Kidney epithelial cell (primary cell): Measurements from ENCODE around the gene ZNF638. TPM values are rescaled to one million over a fixed set of nuclear protein-coding genes. Genes with fewer than 3 reads are reported as not detected.

Experiments
- DNase-seq: peaks from one replicate; pipeline ENCODE4 v3.0.0-alpha.2; 2010; ENCODE audit warnings: low read depth
- H3K27me3 ChIP-seq: 2 replicates; pipeline ENCODE4 v1.6.0; 2011; ENCODE audit warnings: low read length; ENCODE audit not compliant: control insufficient read depth, insufficient read depth
- H3K36me3 ChIP-seq: 2 replicates; pipeline ENCODE4 v1.5.1; 2011; ENCODE audit warnings: low read length; ENCODE audit not compliant: control insufficient read depth, insufficient read depth
- H3K4me3 ChIP-seq: 2 replicates; pipeline ENCODE4 v1.5.1; 2011; ENCODE audit warnings: low read depth, mild to moderate bottlenecking, control low read depth, low read length
- total RNA-seq: library from RNA; depleted of rRNA; stranded (reverse); fragments of >200 nt; gene quantifications from 2 replicates; pipeline ENCODE4 v1.2.3, GENCODE V29; 2015
- TF ChIP-seq, protein P1 (sequence below): IDR thresholded peaks from 2 replicates; pipeline ENCODE4 v1.5.1; 2011; ENCODE audit warnings: mild to moderate bottlenecking, moderate library complexity, low read length, control low read depth, inconsistent platforms; ENCODE audit not compliant: insufficient read depth, poor library complexity, severe bottlenecking

Gene ZNF638
- total RNA-seq, 1 donor from 2014 or later, result 109 TPM

DNA sequence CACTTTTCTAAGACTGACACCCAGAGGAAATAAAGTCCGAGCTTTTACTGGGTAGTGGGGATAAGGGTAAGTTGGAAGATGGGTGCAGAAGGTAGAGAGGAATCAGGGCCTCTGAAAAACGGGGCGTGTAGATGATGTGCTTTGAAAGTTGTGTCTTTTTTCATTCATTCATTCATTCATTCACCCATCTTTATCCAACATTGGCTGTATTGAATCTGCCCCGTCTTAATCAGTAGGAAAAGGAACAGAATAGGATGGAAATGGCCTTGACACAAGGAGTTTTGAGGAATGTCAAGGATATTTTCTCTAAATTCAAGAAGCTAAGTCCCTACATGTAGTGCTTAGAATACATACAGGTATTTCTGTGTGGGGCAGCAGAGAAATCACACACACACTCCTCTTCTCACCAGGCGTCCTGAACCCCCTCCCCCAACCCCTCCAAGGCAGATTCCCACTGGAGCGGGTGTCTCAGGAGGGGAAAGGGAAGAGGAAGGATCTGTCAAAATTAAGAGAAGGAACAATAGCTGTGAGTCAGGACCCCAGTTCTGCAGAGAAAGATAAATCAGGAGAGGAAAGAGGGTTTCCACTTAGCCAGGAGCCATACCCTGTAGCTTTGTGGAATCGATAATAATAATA, 135.7 kb downstream of the ZNF638 start:
- Histone ChIP-seq H3K36me3 (no peaks in the 10 kb centered on the region), H3K4me3 (peak overlapping the region; percentile 54), H3K27me3 (peaks cover 15% of the 10 kb centered on the region)
- no peak for DNase-seq
- TF ChIP-seq, protein P1, sequence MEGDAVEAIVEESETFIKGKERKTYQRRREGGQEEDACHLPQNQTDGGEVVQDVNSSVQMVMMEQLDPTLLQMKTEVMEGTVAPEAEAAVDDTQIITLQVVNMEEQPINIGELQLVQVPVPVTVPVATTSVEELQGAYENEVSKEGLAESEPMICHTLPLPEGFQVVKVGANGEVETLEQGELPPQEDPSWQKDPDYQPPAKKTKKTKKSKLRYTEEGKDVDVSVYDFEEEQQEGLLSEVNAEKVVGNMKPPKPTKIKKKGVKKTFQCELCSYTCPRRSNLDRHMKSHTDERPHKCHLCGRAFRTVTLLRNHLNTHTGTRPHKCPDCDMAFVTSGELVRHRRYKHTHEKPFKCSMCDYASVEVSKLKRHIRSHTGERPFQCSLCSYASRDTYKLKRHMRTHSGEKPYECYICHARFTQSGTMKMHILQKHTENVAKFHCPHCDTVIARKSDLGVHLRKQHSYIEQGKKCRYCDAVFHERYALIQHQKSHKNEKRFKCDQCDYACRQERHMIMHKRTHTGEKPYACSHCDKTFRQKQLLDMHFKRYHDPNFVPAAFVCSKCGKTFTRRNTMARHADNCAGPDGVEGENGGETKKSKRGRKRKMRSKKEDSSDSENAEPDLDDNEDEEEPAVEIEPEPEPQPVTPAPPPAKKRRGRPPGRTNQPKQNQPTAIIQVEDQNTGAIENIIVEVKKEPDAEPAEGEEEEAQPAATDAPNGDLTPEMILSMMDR, result no peak

DNA sequence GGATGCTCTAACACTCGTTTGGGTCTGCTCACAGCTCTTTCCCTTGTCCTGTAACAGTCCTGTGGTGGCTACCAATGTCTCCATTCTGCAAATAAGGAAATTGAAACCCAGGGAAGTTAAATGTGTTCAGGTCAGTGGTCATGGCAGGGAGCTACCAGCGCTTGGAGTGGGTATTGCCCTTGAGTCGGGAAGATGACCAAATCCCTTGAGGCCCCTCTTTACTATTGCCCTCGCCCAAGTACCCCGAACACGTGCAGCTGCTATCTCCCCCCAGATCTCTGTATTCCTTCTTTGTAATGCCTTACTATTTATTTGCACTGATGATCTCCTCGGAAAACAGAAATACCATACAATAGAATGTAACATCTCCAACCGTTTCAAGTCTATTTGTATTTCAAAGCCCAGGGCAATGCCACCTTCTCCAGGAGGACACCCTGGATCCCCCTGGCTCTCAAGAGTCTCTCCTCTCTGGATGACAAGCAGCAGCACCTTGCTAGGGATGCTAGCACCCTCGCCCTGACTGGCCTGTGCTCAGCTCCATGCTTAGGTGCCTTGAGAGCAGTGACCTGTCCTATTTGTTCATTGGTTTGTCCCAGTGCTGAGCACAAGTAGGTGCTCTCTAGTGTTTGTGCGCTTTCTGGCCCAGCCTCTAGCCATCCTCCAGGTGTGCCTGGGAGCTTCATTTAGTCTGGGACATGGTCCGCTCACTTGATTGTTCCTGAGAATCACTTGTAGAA, 136.9 kb downstream of the ZNF638 start:
- no peak for DNase-seq
- Histone ChIP-seq H3K4me3 (no peak overlapping the region), H3K36me3 (no peaks in the 10 kb centered on the region), H3K27me3 (peaks cover 15% of the 10 kb centered on the region)
- TF ChIP-seq, protein P1, result no peak

DNA sequence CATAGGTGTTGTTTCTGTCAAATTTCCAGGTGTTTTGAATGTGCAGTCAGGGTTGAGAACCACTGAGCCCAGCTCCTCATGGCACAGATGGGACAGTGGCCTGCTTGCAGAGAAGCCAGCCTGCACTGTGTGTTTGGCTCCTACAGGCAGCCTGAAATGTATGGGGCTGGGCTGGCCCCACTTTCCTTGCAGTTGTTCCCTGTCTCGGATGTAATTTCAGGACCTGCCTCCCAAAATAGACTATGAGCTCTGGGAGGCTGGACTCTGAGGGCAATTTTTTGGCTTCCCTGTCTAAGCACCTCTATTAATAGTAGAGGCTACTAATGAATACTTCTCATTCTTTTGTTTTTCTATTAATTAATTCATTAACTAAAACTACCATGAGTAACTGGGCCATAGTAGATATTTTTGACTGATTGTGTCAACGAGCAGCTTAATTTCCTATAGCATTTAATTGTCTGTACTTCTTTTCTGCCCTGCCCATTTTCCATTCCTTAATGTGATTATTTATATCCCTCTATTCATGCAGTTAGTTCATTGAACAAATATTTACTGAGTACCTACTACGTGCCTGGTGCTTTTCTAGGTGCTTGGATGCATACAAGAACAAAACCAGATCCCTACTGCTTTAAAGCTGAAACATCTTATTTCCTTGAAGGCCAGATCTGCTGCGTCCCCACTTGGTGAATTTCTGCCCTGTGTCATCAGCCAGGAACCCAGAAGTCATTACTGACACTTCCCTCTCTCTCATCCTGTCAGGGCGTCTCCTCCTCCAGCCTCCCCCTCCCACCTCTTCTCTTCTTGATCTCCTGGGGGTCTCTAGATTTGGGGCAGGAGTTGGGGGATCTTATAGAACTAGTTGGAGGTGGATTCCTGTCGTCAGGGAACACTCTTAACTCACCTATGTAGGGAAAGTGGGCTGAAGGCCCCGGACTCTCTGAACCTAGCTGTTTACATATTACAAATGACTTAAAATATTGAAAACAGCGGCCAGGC, 138.1 kb downstream of the ZNF638 start:
- Histone ChIP-seq H3K36me3 (no peaks in the 10 kb centered on the region), H3K27me3 (peaks cover 12% of the 10 kb centered on the region), H3K4me3 (no peak overlapping the region)
- DNase-seq, result no peak
- TF ChIP-seq, protein P1, result no peak

DNA sequence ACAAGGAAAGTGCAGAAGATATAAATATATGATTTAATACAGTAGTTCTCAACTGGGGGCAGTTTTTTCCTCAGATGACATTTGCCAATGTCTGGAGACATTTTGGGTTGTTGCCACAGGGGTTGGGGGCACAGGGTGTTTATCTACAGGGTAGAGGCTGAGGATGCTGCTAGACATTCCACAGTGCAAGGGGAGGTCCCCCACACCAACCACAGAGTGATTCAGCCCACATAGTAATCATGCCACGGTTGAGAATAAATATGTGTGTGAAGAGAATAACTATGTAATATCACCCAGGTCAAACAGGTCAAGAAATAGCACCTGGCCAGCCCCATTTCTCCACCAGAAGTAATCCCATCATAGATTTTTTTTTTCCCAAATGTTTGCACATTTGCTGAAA, 139.7 kb downstream of the ZNF638 start:
- peak; percentile 41 for DNase-seq

DNA sequence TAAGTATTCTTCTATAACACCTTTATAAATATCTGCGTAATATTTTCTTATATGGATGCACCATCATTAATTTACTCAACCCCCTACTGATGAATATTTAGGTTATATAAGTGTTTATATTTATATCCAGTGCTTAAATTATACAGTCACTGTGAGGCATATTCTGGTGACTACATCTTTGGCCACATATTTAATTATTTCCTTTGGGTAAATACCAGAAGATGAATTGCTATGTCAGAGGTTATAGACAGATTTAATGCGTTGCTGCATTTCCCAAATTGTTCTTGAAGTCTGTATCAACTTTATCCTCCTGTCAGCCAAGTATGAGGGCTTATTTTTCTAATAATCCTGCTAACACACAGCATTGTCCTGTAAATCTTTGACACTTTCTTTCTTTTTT, 140.4 kb downstream of the ZNF638 start:
- no peaks in the 10 kb centered on the region for H3K27me3 ChIP-seq
- no peaks in the 10 kb centered on the region for H3K36me3 ChIP-seq
- TF ChIP-seq, protein P1, result no peak
- no peak for DNase-seq
- no peak overlapping the region for H3K4me3 ChIP-seq

More for the DNA sequence above, 139.7 kb downstream of the ZNF638 start:
- TF ChIP-seq, protein P1, result no peak
- H3K4me3 ChIP-seq, result no peak overlapping the region
- no peaks in the 10 kb centered on the region for H3K36me3 ChIP-seq
- H3K27me3 ChIP-seq, result no peaks in the 10 kb centered on the region
